Neural progenitor cell (in vitro differentiated cells): ENCODE data around the gene DGKD. TPM values are rescaled to one million over a fixed set of nuclear protein-coding genes. Genes with fewer than 3 reads are reported as not detected.
"Not testable (repeated sequence)": the region's sequence is repeated elsewhere in the genome, so short reads cannot be mapped to it uniquely, and the experiment has no call there.

ENCODE experiments used
- DNase-seq: peaks from one replicate; pipeline ENCODE4 v3.0.0-alpha.2; 2016; ENCODE audit warnings: low spot score
- H2AFZ ChIP-seq: fragments of 200-600 bp; sonication (generic); replicated peaks from 2 replicates; pipeline ENCODE4 v1.6.1; 2016; ENCODE audit warnings: antibody characterized with exemption
- H3F3A ChIP-seq: fragments of 200-600 bp; sonication (generic); 2 replicates; pipeline ENCODE4 v1.6.1; 2016; ENCODE audit warnings: antibody characterized with exemption, low read depth
- H3K27ac ChIP-seq: fragments of 200-600 bp; sonication (generic); 2 replicates; pipeline ENCODE4 v1.5.1; 2016; ENCODE audit warnings: mild to moderate bottlenecking
- H3K27me3 ChIP-seq: fragments of 200-600 bp; sonication (generic); 2 replicates; pipeline ENCODE4 v1.6.1; 2016; ENCODE audit warnings: mild to moderate bottlenecking, moderate library complexity
- H3K36me3 ChIP-seq: fragments of 200-600 bp; sonication (generic); 2 replicates; pipeline ENCODE4 v1.5.1; 2016
- H3K4me1 ChIP-seq: fragments of 200-600 bp; sonication (generic); 2 replicates; pipeline ENCODE4 v1.6.1; 2016; ENCODE audit warnings: mixed run types
- H3K4me2 ChIP-seq: fragments of 200-600 bp; sonication (generic); 2 replicates; pipeline ENCODE4 v1.6.1; 2016
- H3K4me3 ChIP-seq: fragments of 200-600 bp; sonication (generic); 2 replicates; pipeline ENCODE4 v1.5.1; 2016
- H3K79me2 ChIP-seq: fragments of 200-600 bp; sonication (generic); 2 replicates; pipeline ENCODE4 v1.6.1; 2016; ENCODE audit warnings: low read depth
- H3K9ac ChIP-seq: fragments of 200-600 bp; sonication (generic); 2 replicates; pipeline ENCODE4 v1.6.1; 2016
- H3K9me3 ChIP-seq: fragments of 200-600 bp; sonication (generic); 2 replicates; pipeline ENCODE4 v1.5.1; 2016; ENCODE audit warnings: low read depth
- H4K20me1 ChIP-seq: fragments of 200-600 bp; sonication (generic); 2 replicates; pipeline ENCODE4 v1.6.1; 2016; ENCODE audit warnings: low read depth
- H3K27ac Mint-ChIP-seq: 3 replicates; pipeline ENCODE4 v1.8.0; 2021; ENCODE audit warnings: mixed read lengths
- H3K27me3 Mint-ChIP-seq: 2 replicates; pipeline ENCODE4 v1.8.0; 2022; ENCODE audit warnings: low read depth, mild to moderate bottlenecking, inconsistent platforms, moderate library complexity, mixed read lengths; ENCODE audit not compliant: insufficient read depth
- H3K36me3 Mint-ChIP-seq: 3 replicates; pipeline ENCODE4 v1.8.0; 2021; ENCODE audit warnings: mixed read lengths
- H3K4me1 Mint-ChIP-seq: 3 replicates; pipeline ENCODE4 v1.8.0; 2021; ENCODE audit warnings: mixed read lengths
- H3K4me3 Mint-ChIP-seq: 3 replicates; pipeline ENCODE4 v1.8.0; 2021; ENCODE audit warnings: mild to moderate bottlenecking, moderate library complexity, mixed read lengths
- H3K9me3 Mint-ChIP-seq: 3 replicates; pipeline ENCODE4 v1.8.0; 2020; ENCODE audit warnings: mixed read lengths
- EZH2 ChIP-seq: fragments of 200-600 bp; sonication (generic); IDR thresholded peaks from 2 replicates; pipeline ENCODE4 v1.6.1; 2017; ENCODE audit warnings: antibody characterized with exemption, mild to moderate bottlenecking, moderate library complexity
- EZH2phosphoT487 ChIP-seq: fragments of 200-600 bp; sonication (generic); IDR thresholded peaks from 2 replicates; pipeline ENCODE4 v1.6.1; 2017; ENCODE audit warnings: antibody characterized with exemption
- total RNA-seq: library from RNA; depleted of rRNA; stranded (reverse); fragments of >200 nt; gene quantifications from 2 replicates; pipeline ENCODE4 v1.2.3, GENCODE V29; 2015; ENCODE audit warnings: low replicate concordance
- TF ChIP-seq, protein P1 (sequence below): fragments of 200-600 bp; sonication (generic); IDR thresholded peaks from 2 replicates; pipeline ENCODE4 v1.5.1; 2017; ENCODE audit warnings: antibody characterized with exemption, mild to moderate bottlenecking

DGKD gene
- total RNA-seq, 1 donor from 2014 or later, result 10.9 TPM

DNA sequence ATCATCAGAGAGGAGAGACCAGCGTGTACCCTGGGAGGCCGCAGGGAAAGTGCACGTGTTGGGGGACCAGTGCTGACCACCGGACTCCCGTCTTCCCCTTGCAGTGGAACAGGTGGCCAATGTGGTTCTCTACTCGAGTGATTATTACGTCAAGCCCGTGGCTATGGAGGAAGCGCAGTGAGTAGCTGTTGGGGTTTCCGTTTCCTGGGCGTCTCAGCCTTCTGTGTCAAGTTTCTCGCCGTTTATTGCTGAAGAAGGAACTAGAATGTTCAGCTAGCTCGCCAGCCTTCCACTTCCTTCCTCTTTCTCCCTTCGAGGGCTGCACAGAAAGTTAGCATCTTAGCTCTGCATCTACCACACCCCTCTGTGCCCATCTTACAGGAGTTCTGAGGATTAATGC is 22.8 kb upstream of the DGKD start:
- no peak overlapping the region for H3K4me3 ChIP-seq
- no peak overlapping the region for H3K9ac ChIP-seq
- H3K27me3 Mint-ChIP-seq, result peaks cover 37% of the 10 kb centered on the region
- no peak for DNase-seq
- H3K9me3 Mint-ChIP-seq, result no peaks in the 10 kb centered on the region
- H3K36me3 ChIP-seq, result no peaks in the 10 kb centered on the region
- no peak overlapping the region for H3K27ac Mint-ChIP-seq
- no peak overlapping the region for H2AFZ ChIP-seq
- peak overlapping the region; percentile 13 for H3K4me3 Mint-ChIP-seq
- H3F3A ChIP-seq, result no peaks in the 10 kb centered on the region
- H3K36me3 Mint-ChIP-seq, result no peaks in the 10 kb centered on the region
- no peak overlapping the region for H3K27ac ChIP-seq
- peaks cover 13% of the 10 kb centered on the region for H4K20me1 ChIP-seq
- H3K27me3 ChIP-seq, result peaks cover 100% of the 10 kb centered on the region
- H3K4me2 ChIP-seq, result no peak overlapping the region
- H3K79me2 ChIP-seq, result no peaks in the 10 kb centered on the region
- peaks cover 15% of the 10 kb centered on the region for H3K4me1 Mint-ChIP-seq
- TF ChIP-seq EZH2, result no peak
- TF ChIP-seq, protein P1, sequence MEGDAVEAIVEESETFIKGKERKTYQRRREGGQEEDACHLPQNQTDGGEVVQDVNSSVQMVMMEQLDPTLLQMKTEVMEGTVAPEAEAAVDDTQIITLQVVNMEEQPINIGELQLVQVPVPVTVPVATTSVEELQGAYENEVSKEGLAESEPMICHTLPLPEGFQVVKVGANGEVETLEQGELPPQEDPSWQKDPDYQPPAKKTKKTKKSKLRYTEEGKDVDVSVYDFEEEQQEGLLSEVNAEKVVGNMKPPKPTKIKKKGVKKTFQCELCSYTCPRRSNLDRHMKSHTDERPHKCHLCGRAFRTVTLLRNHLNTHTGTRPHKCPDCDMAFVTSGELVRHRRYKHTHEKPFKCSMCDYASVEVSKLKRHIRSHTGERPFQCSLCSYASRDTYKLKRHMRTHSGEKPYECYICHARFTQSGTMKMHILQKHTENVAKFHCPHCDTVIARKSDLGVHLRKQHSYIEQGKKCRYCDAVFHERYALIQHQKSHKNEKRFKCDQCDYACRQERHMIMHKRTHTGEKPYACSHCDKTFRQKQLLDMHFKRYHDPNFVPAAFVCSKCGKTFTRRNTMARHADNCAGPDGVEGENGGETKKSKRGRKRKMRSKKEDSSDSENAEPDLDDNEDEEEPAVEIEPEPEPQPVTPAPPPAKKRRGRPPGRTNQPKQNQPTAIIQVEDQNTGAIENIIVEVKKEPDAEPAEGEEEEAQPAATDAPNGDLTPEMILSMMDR, result no peak
- no peak for TF ChIP-seq EZH2phosphoT487
- no peaks in the 10 kb centered on the region for H3K4me1 ChIP-seq
- no peaks in the 10 kb centered on the region for H3K9me3 ChIP-seq

- Histone ChIP-seq H3K4me3 (no peak overlapping the region), H3F3A (no peaks in the 10 kb centered on the region), H3K4me1 (no peaks in the 10 kb centered on the region), H3K36me3 (no peaks in the 10 kb centered on the region), H2AFZ (no peak overlapping the region), H3K9ac (no peak overlapping the region), H3K4me2 (no peak overlapping the region), H3K27ac (no peak overlapping the region), H3K79me2 (no peaks in the 10 kb centered on the region), H4K20me1 (peaks cover 13% of the 10 kb centered on the region), H3K9me3 (no peaks in the 10 kb centered on the region), H3K27me3 (peaks cover 100% of the 10 kb centered on the region)
- Mint-ChIP-seq H3K4me1 (peaks cover 15% of the 10 kb centered on the region), H3K27me3 (peaks cover 36% of the 10 kb centered on the region), H3K27ac (no peak overlapping the region), H3K36me3 (no peaks in the 10 kb centered on the region), H3K9me3 (no peaks in the 10 kb centered on the region), H3K4me3 (no peak overlapping the region)
- DNase-seq, result no peak
- TF ChIP-seq EZH2phosphoT487, result no peak
- TF ChIP-seq, protein P1, result no peak
- TF ChIP-seq EZH2, result no peak
These were observed 22.2 kb upstream of the DGKD start for GRCh38 chr2:233332125-233332524.

DNA sequence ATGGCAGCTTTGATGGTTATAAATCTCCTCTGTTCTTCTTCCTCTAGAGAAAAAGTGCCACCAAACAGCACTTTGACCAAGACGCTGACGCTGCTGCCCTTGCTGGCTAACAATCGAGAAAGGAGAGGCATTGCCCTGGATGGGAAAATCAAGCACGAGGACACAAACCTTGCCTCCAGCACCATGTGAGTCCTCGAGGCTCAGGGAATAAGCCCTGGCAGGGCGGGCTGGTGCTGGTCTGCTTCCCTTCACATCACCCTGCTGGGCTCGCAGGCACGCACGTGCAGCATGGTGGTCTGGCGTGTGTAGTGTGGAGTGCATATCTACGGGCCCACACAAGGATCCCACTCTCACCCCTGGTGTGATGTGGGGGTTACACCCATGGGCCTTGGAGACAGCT is 19.4 kb upstream of the DGKD start:
- Histone ChIP-seq H3F3A (no peaks in the 10 kb centered on the region), H3K9ac (no peak overlapping the region), H3K4me1 (no peaks in the 10 kb centered on the region), H3K4me3 (no peak overlapping the region), H3K9me3 (no peaks in the 10 kb centered on the region), H2AFZ (no peak overlapping the region), H3K4me2 (no peak overlapping the region), H3K36me3 (no peaks in the 10 kb centered on the region), H4K20me1 (peaks cover 4% of the 10 kb centered on the region), H3K79me2 (no peaks in the 10 kb centered on the region), H3K27me3 (peaks cover 100% of the 10 kb centered on the region), H3K27ac (no peak overlapping the region)
- Mint-ChIP-seq H3K36me3 (no peaks in the 10 kb centered on the region), H3K27ac (no peak overlapping the region), H3K4me3 (no peak overlapping the region), H3K27me3 (peaks cover 27% of the 10 kb centered on the region), H3K9me3 (no peaks in the 10 kb centered on the region), H3K4me1 (peaks cover 11% of the 10 kb centered on the region)
- no peak for TF ChIP-seq EZH2phosphoT487
- no peak for TF ChIP-seq EZH2
- TF ChIP-seq, protein P1, result no peak
- no peak for DNase-seq

GRCh38 chr2:233336091-233336490 is 18.2 kb upstream of the DGKD start:
- not testable (repeated sequence) for H3K79me2 ChIP-seq, H2AFZ ChIP-seq, H3K27ac ChIP-seq, H3K9ac ChIP-seq, H3K36me3 Mint-ChIP-seq, H3F3A ChIP-seq, H3K4me2 ChIP-seq, H3K4me3 Mint-ChIP-seq, DNase-seq, H3K4me1 ChIP-seq, H3K36me3 ChIP-seq, H3K4me3 ChIP-seq, H3K9me3 ChIP-seq, H3K4me1 Mint-ChIP-seq, H3K27ac Mint-ChIP-seq, H4K20me1 ChIP-seq, H3K9me3 Mint-ChIP-seq
- peaks cover 94% of the 10 kb centered on the region for H3K27me3 ChIP-seq
- peaks cover 24% of the 10 kb centered on the region for H3K27me3 Mint-ChIP-seq
